Neutrophil (primary cell): Measurements from ENCODE around the gene APOA4.
A peak's percentile ranks its signal among the peaks of the same experiment; 100 is the strongest.

Experiments
- H3K27ac ChIP-seq: fragments of 200-600 bp; sonication (generic); 2 replicates; pipeline ENCODE4 v1.5.1; 2016; ENCODE audit warnings: mild to moderate bottlenecking, moderate library complexity
- H3K27me3 ChIP-seq: fragments of 200-600 bp; sonication (generic); 2 replicates; pipeline ENCODE4 v1.6.0; 2016; ENCODE audit warnings: mild to moderate bottlenecking
- H3K36me3 ChIP-seq: fragments of 200-600 bp; sonication (generic); 2 replicates; pipeline ENCODE4 v1.5.1; 2017
- H3K4me1 ChIP-seq, 2 experiments: fragments of 200-600 bp in 1 of 2; sonication (generic) in 1 of 2; 1 replicate in 1 of 2; 2 replicates in 1 of 2; pipeline versions ENCODE4 v1.5.1 to v1.6.1; 2013 to 2016; ENCODE audit warnings: low read depth in 1 of 2, low read length in 1 of 2, mild to moderate bottlenecking in 1 of 2, moderate library complexity in 1 of 2; ENCODE audit not compliant: control insufficient read depth in 1 of 2, insufficient read depth in 1 of 2
- H3K4me3 ChIP-seq, 2 experiments: fragments of 200-600 bp in 1 of 2; sonication (generic) in 1 of 2; 1 replicate in 1 of 2; 2 replicates in 1 of 2; pipeline ENCODE4 v1.5.1; 2013 to 2016; ENCODE audit warnings: low read depth in 1 of 2, low read length in 1 of 2, mild to moderate bottlenecking in 1 of 2, moderate library complexity in 1 of 2
- H3K9me3 ChIP-seq: fragments of 200-600 bp; sonication (generic); 2 replicates; pipeline ENCODE4 v1.5.1; 2016
- CTCF ChIP-seq: fragments of 200-600 bp; sonication (generic); IDR thresholded peaks from 2 replicates; pipeline ENCODE4 v1.5.1; 2016; ENCODE audit warnings: antibody characterized with exemption

Gene APOA4

GRCh38 chr11:116791002-116791812 is 31.9 kb downstream of the APOA4 start:
- TF ChIP-seq CTCF: peak; percentile 87
- Histone ChIP-seq H3K27ac (no peak overlapping the region), H3K9me3 (no peaks in the 10 kb centered on the region), H3K4me3 (peak overlapping the region in 1 of 2 experiments; percentile 14), H3K27me3 (no peaks in the 10 kb centered on the region), H3K4me1 (peaks cover 23% of the 10 kb centered on the region in 2 experiments), H3K36me3 (no peaks in the 10 kb centered on the region)

- no peak for TF ChIP-seq CTCF
- no peak overlapping the region for H3K4me3 ChIP-seq
- no peaks in the 10 kb centered on the region for H3K27me3 ChIP-seq
- H3K4me1 ChIP-seq: peaks cover 23% of the 10 kb centered on the region in 2 experiments
- H3K9me3 ChIP-seq: no peaks in the 10 kb centered on the region
- H3K27ac ChIP-seq: no peak overlapping the region
- peaks cover 6% of the 10 kb centered on the region for H3K36me3 ChIP-seq
These were observed 32.7 kb downstream of the APOA4 start for GRCh38 chr11:116790167-116791001.

- no peaks in the 10 kb centered on the region for H3K27me3 ChIP-seq
- no peak overlapping the region for H3K4me3 ChIP-seq
- H3K9me3 ChIP-seq: no peaks in the 10 kb centered on the region
- no peak overlapping the region for H3K27ac ChIP-seq
- no peak for TF ChIP-seq CTCF
- H3K4me1 ChIP-seq: peaks cover 23% of the 10 kb centered on the region in 2 experiments
- peaks cover 20% of the 10 kb centered on the region for H3K36me3 ChIP-seq
These were observed 34.1 kb downstream of the APOA4 start for GRCh38 chr11:116788975-116789374.

GRCh38 chr11:116788534-116788933 is 34.6 kb downstream of the APOA4 start:
- Histone ChIP-seq H3K9me3 (no peaks in the 10 kb centered on the region), H3K4me3 (peak overlapping the region; percentile 84 to 96), H3K4me1 (peaks cover 23% of the 10 kb centered on the region in 2 experiments), H3K27ac (peak overlapping the region; percentile 79), H3K27me3 (no peaks in the 10 kb centered on the region), H3K36me3 (peaks cover 22% of the 10 kb centered on the region)
- TF ChIP-seq CTCF: no peak

- peaks cover 23% of the 10 kb centered on the region in 2 experiments for H3K4me1 ChIP-seq
- no peaks in the 10 kb centered on the region for H3K27me3 ChIP-seq
- peak within 1 kb of the TSS; percentile 79 for H3K27ac ChIP-seq
- H3K36me3 ChIP-seq: peaks cover 28% of the 10 kb centered on the region
- H3K4me3 ChIP-seq: peak within 1 kb of the TSS; percentile 84 to 96
- peak; percentile 46 for TF ChIP-seq CTCF
- H3K9me3 ChIP-seq: no peaks in the 10 kb centered on the region
These were observed 35.2 kb downstream of the APOA4 start, which contains the start of gene ZPR1 for GRCh38 chr11:116787786-116788486. Gene ZPR1 (minus strand): TSS chr11:116788023. CDS start chr11:116787990, 33 bp downstream.
